Trophoblast cell (in vitro differentiated cells and primary cell): ENCODE measurements around the gene UBA1.

Experiments used
- DNase-seq, 2 donors: peaks; one replicate each; pipeline ENCODE4 v3.0.0-alpha.2; 2016
- H2AFZ ChIP-seq: 2 replicates; pipeline ENCODE4 v1.6.1; 2013; ENCODE audit warnings: low read length, moderate library complexity, mild to moderate bottlenecking; ENCODE audit not compliant: insufficient read depth, poor library complexity
- H2AK5ac ChIP-seq: 2 replicates; pipeline ENCODE4 v1.6.1; 2013; ENCODE audit warnings: mild to moderate bottlenecking, low read length
- H2BK120ac ChIP-seq: 2 replicates; pipeline ENCODE4 v1.6.1; 2013; ENCODE audit warnings: low read length, mild to moderate bottlenecking, moderate library complexity; ENCODE audit not compliant: insufficient read depth, poor library complexity
- H2BK12ac ChIP-seq: 2 replicates; pipeline ENCODE4 v1.6.1; 2013; ENCODE audit warnings: mild to moderate bottlenecking, low read length, moderate library complexity
- H2BK5ac ChIP-seq: 2 replicates; pipeline ENCODE4 v1.6.1; 2013; ENCODE audit warnings: low read length, low read depth, moderate library complexity, mild to moderate bottlenecking; ENCODE audit not compliant: poor library complexity
- H3K14ac ChIP-seq: 2 replicates; pipeline ENCODE4 v1.6.1; 2013; ENCODE audit warnings: mild to moderate bottlenecking, low read length
- H3K18ac ChIP-seq: 2 replicates; pipeline ENCODE4 v1.6.1; 2013; ENCODE audit warnings: mild to moderate bottlenecking, low read length
- H3K23ac ChIP-seq: 2 replicates; pipeline ENCODE4 v1.6.1; 2013; ENCODE audit warnings: low read length
- H3K27ac ChIP-seq: 2 replicates; pipeline ENCODE4 v1.5.1; 2013; ENCODE audit warnings: low read depth, mild to moderate bottlenecking, inconsistent platforms, low read length, moderate library complexity
- H3K27me3 ChIP-seq: 2 replicates; pipeline ENCODE4 v1.6.1; 2013; ENCODE audit warnings: inconsistent platforms, mild to moderate bottlenecking, low read length, moderate library complexity; ENCODE audit not compliant: insufficient read depth
- H3K36me3 ChIP-seq, 2 experiments: 1 replicate in 1 of 2; 2 replicates in 1 of 2; pipeline ENCODE4 v1.6.1; 2013; ENCODE audit warnings: low read length in 2 of 2, mild to moderate bottlenecking in 2 of 2, moderate library complexity in 1 of 2; ENCODE audit not compliant: insufficient read depth in 2 of 2, control insufficient read depth in 1 of 2
- H3K4ac ChIP-seq: 2 replicates; pipeline ENCODE4 v1.6.1; 2013; ENCODE audit warnings: low read depth, mild to moderate bottlenecking, low read length, moderate library complexity
- H3K4me1 ChIP-seq, 2 experiments: 1 replicate in 1 of 2; 2 replicates in 1 of 2; pipeline ENCODE4 v1.6.1; 2013; ENCODE audit warnings: low read length in 2 of 2, mild to moderate bottlenecking in 2 of 2, moderate library complexity in 1 of 2; ENCODE audit not compliant: insufficient read depth in 2 of 2, control insufficient read depth in 1 of 2
- H3K4me2 ChIP-seq: 2 replicates; pipeline ENCODE4 v1.6.1; 2013; ENCODE audit warnings: inconsistent platforms, mild to moderate bottlenecking, low read length, moderate library complexity
- H3K4me3 ChIP-seq: 2 replicates; pipeline ENCODE4 v1.5.1; 2013; ENCODE audit warnings: mild to moderate bottlenecking, low read depth, low read length, inconsistent platforms
- H3K79me1 ChIP-seq: one replicate; pipeline ENCODE4 v1.6.1; 2013; ENCODE audit warnings: low read length
- H3K79me2 ChIP-seq: 2 replicates; pipeline ENCODE4 v1.6.1; 2013; ENCODE audit warnings: low read length, mild to moderate bottlenecking; ENCODE audit not compliant: control insufficient read depth, insufficient read depth, poor library complexity
- H3K9ac ChIP-seq: 2 replicates; pipeline ENCODE4 v1.6.1; 2013; ENCODE audit warnings: mild to moderate bottlenecking, low read length
- H3K9me3 ChIP-seq: 2 replicates; pipeline ENCODE4 v1.6.1; 2013; ENCODE audit warnings: low read depth, mild to moderate bottlenecking, control low read depth, inconsistent platforms, low read length; ENCODE audit not compliant: insufficient read depth
- H4K12ac ChIP-seq: 2 replicates; pipeline ENCODE4 v1.6.1; 2013; ENCODE audit warnings: low read depth, mild to moderate bottlenecking, low read length, moderate library complexity
- H4K8ac ChIP-seq: 2 replicates; pipeline ENCODE4 v1.6.1; 2013; ENCODE audit warnings: low read depth, mild to moderate bottlenecking, low read length, moderate library complexity
- H4K91ac ChIP-seq: one replicate; pipeline ENCODE4 v1.6.1; 2013; ENCODE audit warnings: low read depth, mild to moderate bottlenecking, low read length, moderate library complexity
- WGBS: extraction: QIAGEN DNeasy Blood & Tissue Kit; methylation state at CpG from one replicate; pipeline ENCODE4 v1.1.7; 2013; ENCODE audit warnings: missing lambda C conversion rate; ENCODE audit not compliant: insufficient read length, insufficient coverage; ENCODE audit errors: extremely low coverage; 5-methylcytosine and 5-hydroxymethylcytosine counted together

Gene UBA1

GRCh38 chrX:47204970-47205369 is 11.3 kb downstream of the UBA1 start:
- no peak overlapping the region for H3K23ac ChIP-seq
- H2BK5ac ChIP-seq = no peak overlapping the region
- no peak overlapping the region for H4K8ac ChIP-seq
- no peaks in the 10 kb centered on the region for H3K27me3 ChIP-seq
- no peaks in the 10 kb centered on the region for H3K4me1 ChIP-seq
- H3K4me3 ChIP-seq = no peak overlapping the region
- no peak overlapping the region for H3K4ac ChIP-seq
- no peaks in the 10 kb centered on the region for H3K79me2 ChIP-seq
- H4K91ac ChIP-seq = no peak overlapping the region
- H2BK120ac ChIP-seq = no peak overlapping the region
- H2BK12ac ChIP-seq = no peak overlapping the region
- H3K4me2 ChIP-seq = no peak overlapping the region
- no peaks in the 10 kb centered on the region for H3K9me3 ChIP-seq
- no peak overlapping the region for H2AFZ ChIP-seq
- H4K12ac ChIP-seq = no peak overlapping the region
- H2AK5ac ChIP-seq = no peak overlapping the region
- H3K18ac ChIP-seq = no peak overlapping the region
- peaks cover 76 to 90% of the 10 kb centered on the region in 2 experiments for H3K36me3 ChIP-seq
- H3K14ac ChIP-seq = no peak overlapping the region
- H3K79me1 ChIP-seq = no peaks in the 10 kb centered on the region
- DNase-seq = no peak
- H3K27ac ChIP-seq = no peak overlapping the region
- WGBS = no CpG with 5 or more reads among the region's 5 CpGs
- no peak overlapping the region for H3K9ac ChIP-seq

- H3K27me3 ChIP-seq = no peaks in the 10 kb centered on the region
- H3K79me2 ChIP-seq = no peaks in the 10 kb centered on the region
- H3K18ac ChIP-seq = no peak overlapping the region
- no peaks in the 10 kb centered on the region for H3K4me1 ChIP-seq
- H4K91ac ChIP-seq = no peak overlapping the region
- H3K23ac ChIP-seq = no peak overlapping the region
- no peak for DNase-seq
- no CpG with 5 or more reads among the region's 3 CpGs for WGBS
- H4K12ac ChIP-seq = no peak overlapping the region
- H3K4me3 ChIP-seq = no peak overlapping the region
- H2BK5ac ChIP-seq = no peak overlapping the region
- peaks cover 73 to 90% of the 10 kb centered on the region in 2 experiments for H3K36me3 ChIP-seq
- no peak overlapping the region for H3K9ac ChIP-seq
- H2BK120ac ChIP-seq = no peak overlapping the region
- H3K27ac ChIP-seq = no peak overlapping the region
- no peak overlapping the region for H2BK12ac ChIP-seq
- H3K4me2 ChIP-seq = no peak overlapping the region
- H3K14ac ChIP-seq = no peak overlapping the region
- no peak overlapping the region for H2AFZ ChIP-seq
- no peaks in the 10 kb centered on the region for H3K9me3 ChIP-seq
- no peak overlapping the region for H4K8ac ChIP-seq
- no peak overlapping the region for H2AK5ac ChIP-seq
- no peaks in the 10 kb centered on the region for H3K79me1 ChIP-seq
- H3K4ac ChIP-seq = no peak overlapping the region
Observed at GRCh38 chrX:47206316-47206715, 12.7 kb downstream of the UBA1 start.

- Histone ChIP-seq H3K9ac (no peak overlapping the region), H3K27ac (no peak overlapping the region), H3K4me3 (no peak overlapping the region), H2AFZ (no peak overlapping the region), H3K9me3 (no peaks in the 10 kb centered on the region), H3K23ac (no peak overlapping the region), H2BK5ac (no peak overlapping the region), H4K91ac (no peak overlapping the region), H3K4ac (no peak overlapping the region), H3K79me2 (no peaks in the 10 kb centered on the region), H3K36me3 (peaks cover 64 to 89% of the 10 kb centered on the region in 2 experiments), H2BK120ac (no peak overlapping the region), H2AK5ac (no peak overlapping the region), H3K79me1 (no peaks in the 10 kb centered on the region), H3K4me2 (no peak overlapping the region), H3K4me1 (no peaks in the 10 kb centered on the region), H3K27me3 (no peaks in the 10 kb centered on the region), H4K12ac (no peak overlapping the region), H3K14ac (no peak overlapping the region), H2BK12ac (no peak overlapping the region), H4K8ac (no peak overlapping the region), H3K18ac (no peak overlapping the region)
- WGBS = no CpG with 5 or more reads among the region's 12 CpGs
- no peak for DNase-seq
Observed at GRCh38 chrX:47208108-47208507, 14.5 kb downstream of the UBA1 start.

GRCh38 chrX:47209508-47210238 is 16.0 kb downstream of the UBA1 start:
- no peak overlapping the region for H3K4me3 ChIP-seq
- H2AK5ac ChIP-seq = no peak overlapping the region
- no peak overlapping the region for H2AFZ ChIP-seq
- no peak overlapping the region for H3K4me2 ChIP-seq
- H3K9ac ChIP-seq = no peak overlapping the region
- H3K4me1 ChIP-seq = no peaks in the 10 kb centered on the region
- no peak overlapping the region for H4K12ac ChIP-seq
- H2BK5ac ChIP-seq = no peak overlapping the region
- no peak overlapping the region for H3K23ac ChIP-seq
- no peak overlapping the region for H2BK120ac ChIP-seq
- no peak overlapping the region for H4K91ac ChIP-seq
- H3K79me1 ChIP-seq = no peaks in the 10 kb centered on the region
- H3K14ac ChIP-seq = no peak overlapping the region
- H3K9me3 ChIP-seq = no peaks in the 10 kb centered on the region
- no CpG with 5 or more reads among the region's 16 CpGs for WGBS
- H3K79me2 ChIP-seq = no peaks in the 10 kb centered on the region
- H4K8ac ChIP-seq = no peak overlapping the region
- no peak overlapping the region for H3K27ac ChIP-seq
- H2BK12ac ChIP-seq = no peak overlapping the region
- no peak overlapping the region for H3K18ac ChIP-seq
- H3K27me3 ChIP-seq = no peaks in the 10 kb centered on the region
- no peak overlapping the region for H3K4ac ChIP-seq
- H3K36me3 ChIP-seq = peaks cover 60 to 87% of the 10 kb centered on the region in 2 experiments
- no peak for DNase-seq
